Vagina (tissue), 2 donors: ENCODE data around the gene RPL27A.

ENCODE experiments used
- POLR2A ChIP-seq, 2 donors: fragments of 450-650 bp; IDR thresholded peaks; one replicate each; pipeline ENCODE4 v1.6.1; 2017; ENCODE audit warnings: antibody characterized with exemption in 2 of 2, mild to moderate bottlenecking in 2 of 2, moderate library complexity in 2 of 2
- POLR2AphosphoS5 ChIP-seq, 2 donors: sonication (generic); formaldehyde crosslinking; IDR thresholded peaks; one replicate each; pipeline ENCODE4 v1.9.0; 2017; ENCODE audit warnings: antibody characterized with exemption in 2 of 2, mild to moderate bottlenecking in 2 of 2, low read depth in 1 of 2; ENCODE audit not compliant: insufficient read depth in 1 of 2

- TF ChIP-seq POLR2AphosphoS5 (IDR thresholded peaks at IDR 0.05; ENCODE audit: insufficient read depth in 1 of 2, low read depth in 1 of 2) (no peak), POLR2A (IDR thresholded peaks at IDR 0.05) (no peak)
Observed at GRCh38 chr11:8671651-8672062, 10.9 kb upstream of the RPL27A start.
